Measurements from ENCODE around the gene PRPS1.

DNA sequence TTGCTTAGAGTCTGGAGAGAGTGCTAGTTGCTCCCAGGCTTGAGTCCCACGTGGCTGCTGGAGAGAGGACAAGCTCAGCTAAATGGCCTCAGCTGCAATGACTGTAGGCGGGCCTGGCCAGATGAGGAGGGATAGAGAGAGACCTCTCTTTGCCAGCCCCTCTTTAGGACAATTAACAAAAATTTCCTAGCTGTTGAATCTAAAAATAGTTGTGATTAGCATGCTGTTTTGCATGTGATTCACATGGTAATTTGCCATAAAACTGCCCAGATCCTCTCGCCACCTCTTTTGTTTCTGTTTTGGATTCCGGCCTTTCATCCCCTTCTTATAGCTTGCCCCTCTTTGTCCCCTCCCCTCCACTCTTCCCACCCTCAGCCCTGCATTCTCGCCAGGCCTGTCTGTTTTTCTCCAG is 28.9 kb upstream of the PRPS1 start:
- TF ChIP-seq POLR2AphosphoS5 (IDR thresholded peaks at IDR 0.05; ENCODE audit: low read depth, low read length) = no peak
- TF ChIP-seq POLR2A (IDR thresholded peaks at IDR 0.05; ENCODE audit: low read depth, low read length) = no peak
- no peak for TF ChIP-seq SPI1 (IDR thresholded peaks at IDR 0.05; ENCODE audit: low read depth, low read length)

Data from GM12891 (cell line).